K562 (cell line): Measurements from ENCODE around the gene BEST2. TPM values are rescaled to one million over a fixed set of nuclear protein-coding genes. Genes with fewer than 3 reads are reported as not detected.

ENCODE experiments used
- BCL6 ChIP-seq: fragments of 250-450 bp; sonication (Bioruptor Pico); IDR thresholded peaks from 2 replicates; pipeline ENCODE4 v1.4.0; 2020
- DLX4 ChIP-seq: fragments of 250-450 bp; sonication (Bioruptor Pico); IDR thresholded peaks from 2 replicates; pipeline ENCODE4 v1.6.1; 2021; ENCODE audit warnings: mild to moderate bottlenecking
- E2F6 ChIP-seq, 2 experiments: IDR thresholded peaks; 2 replicates each; pipeline ENCODE4 v1.6.1; 2011; ENCODE audit warnings: borderline replicate concordance in 1 of 2, control low read depth in 1 of 2, low read depth in 1 of 2, low read length in 1 of 2, mild to moderate bottlenecking in 1 of 2, mixed read lengths in 1 of 2, moderate library complexity in 1 of 2; ENCODE audit not compliant: insufficient read depth in 1 of 2, insufficient read length in 1 of 2, poor library complexity in 1 of 2, severe bottlenecking in 1 of 2; ENCODE audit errors: extremely low read depth in 1 of 2
- E4F1 ChIP-seq: fragments of 250-450 bp; sonication (Bioruptor Pico); IDR thresholded peaks from 2 replicates; pipeline ENCODE4 v1.5.0; 2021; ENCODE audit warnings: mild to moderate bottlenecking, borderline replicate concordance
- ELF2 ChIP-seq: fragments of 250-450 bp; sonication (Bioruptor Pico); IDR thresholded peaks from 2 replicates; pipeline ENCODE4 v1.5.0; 2021; ENCODE audit warnings: mild to moderate bottlenecking
- GATAD2A ChIP-seq: fragments of 450-650 bp; IDR thresholded peaks from 2 replicates; pipeline ENCODE4 v1.6.1; 2017
- MEF2D ChIP-seq: conservative IDR thresholded peaks from 2 replicates; pipeline ENCODE4 v1.6.1; 2016; ENCODE audit warnings: low read depth, missing genetic modification characterization, missing compliant biosample characterization
- MTA3 ChIP-seq: fragments of 450-650 bp; formaldehyde crosslinking; IDR thresholded peaks from 2 replicates; pipeline ENCODE4 v1.6.1; 2017; ENCODE audit warnings: mild to moderate bottlenecking, borderline replicate concordance
- NBN ChIP-seq: fragments of 450-650 bp; IDR thresholded peaks from 2 replicates; pipeline ENCODE4 v1.6.1; 2016; ENCODE audit warnings: low read depth, mild to moderate bottlenecking
- NFRKB ChIP-seq: fragments of 450-650 bp; IDR thresholded peaks from 2 replicates; pipeline ENCODE4 v1.6.1; 2016; ENCODE audit warnings: low read depth
- ZBTB5 ChIP-seq: fragments of 450-650 bp; IDR thresholded peaks from 2 replicates; pipeline ENCODE4 v1.6.1; 2017; ENCODE audit warnings: antibody characterized with exemption
- ZBTB8A ChIP-seq: fragments of 450-650 bp; IDR thresholded peaks from 2 replicates; pipeline ENCODE4 v1.6.1; 2018; ENCODE audit warnings: mild to moderate bottlenecking, moderate library complexity; ENCODE audit not compliant: partially characterized antibody
- ZEB2 ChIP-seq: fragments of 450-650 bp; IDR thresholded peaks from 2 replicates; pipeline ENCODE4 v1.6.1; 2016
- ZKSCAN8 ChIP-seq: fragments of 200-800 bp; sonication (Bioruptor generic); IDR thresholded peaks from 2 replicates; pipeline ENCODE4 v1.6.1; 2016; ENCODE audit warnings: missing genetic modification characterization, missing compliant biosample characterization
- ZNF277 ChIP-seq: fragments of 250-450 bp; sonication (Bioruptor Pico); IDR thresholded peaks from 2 replicates; pipeline ENCODE4 v1.8.0; 2022; ENCODE audit warnings: inconsistent platforms, mild to moderate bottlenecking, moderate library complexity, borderline replicate concordance
- ZNF311 ChIP-seq: fragments of 250-450 bp; sonication (Bioruptor Pico); IDR thresholded peaks from 2 replicates; pipeline ENCODE4 v1.4.0; 2020; ENCODE audit warnings: mild to moderate bottlenecking, moderate library complexity
- ZNF395 ChIP-seq: fragments of 200-800 bp; sonication (Bioruptor generic); IDR thresholded peaks from 2 replicates; pipeline ENCODE4 v1.6.1; 2017; ENCODE audit warnings: missing genetic modification characterization, missing compliant biosample characterization
- ZNF644 ChIP-seq: fragments of 200-800 bp; sonication (Bioruptor generic); IDR thresholded peaks from 2 replicates; pipeline ENCODE4 v1.6.1; 2016; ENCODE audit warnings: low read depth, missing genetic modification characterization, missing compliant biosample characterization
- polyA plus RNA-seq, 8 experiments: library from polyadenylated mRNA; depleted of rRNA in 4 of 8; stranded (reverse) in 5 of 8; unstranded in 3 of 8; fragments of >200 nt; fragmentation: Nextera tagmentation in 2 of 8; fragmentation: Illumina TruSeq in 1 of 8; extraction: Ambion mirVana in 2 of 8; extraction: Trizol in 1 of 8; gene quantifications; 2 replicates each; pipeline versions ENCODE4 v1.2.1 to v1.2.3, GENCODE V29; 2011 to 2014; ENCODE audit warnings: inconsistent platforms in 1 of 8, missing spikeins in 1 of 8
- total RNA-seq, 7 experiments: library from RNA; depleted of rRNA in 6 of 7; stranded (reverse); fragments of >200 nt in 6 of 7; fragmentation: Illumina TruSeq in 2 of 7; extraction: Trizol in 2 of 7; gene quantifications; 2 replicates each; pipeline versions ENCODE4 v1.2.1 to v1.2.3, GENCODE V29; 2011 to 2021; ENCODE audit warnings: low replicate concordance in 1 of 7

Gene BEST2
- total and polyA plus RNA-seq, 9 of the 15 experiments (the other 6 are each of a cell fraction or from before 2014, with no cell fraction given) = not detected

GRCh38 chr19:12778017-12778904, 26.7 kb downstream of the BEST2 start (continued):
- TF ChIP-seq E2F6 (IDR thresholded peaks at IDR 0.05; ENCODE audit: borderline replicate concordance in 1 of 2, extremely low read depth in 1 of 2, insufficient read depth in 1 of 2, insufficient read length in 1 of 2, low read depth in 1 of 2, low read length in 1 of 2, poor library complexity in 1 of 2, severe bottlenecking in 1 of 2) (no peak), NFRKB (peak; percentile 46), MTA3 (no peak), NBN (no peak), ZNF644 (tag) (0 out of 2 replicates have a peak, but pooled peaks have one; percentile 38), ZEB2 (no peak), ZNF311 (CRISPR knock-in tag) (no peak), ZBTB5 (no peak), BCL6 (CRISPR knock-in tag) (no peak), ZNF277 (CRISPR knock-in tag) (no peak), ZNF395 (CRISPR knock-in tag) (peak; percentile 78), MEF2D (tag) (no peak), GATAD2A (0 out of 2 replicates have a peak, but pooled peaks have one; percentile 32), ZKSCAN8 (CRISPR knock-in tag) (peak; percentile 52; the same call in 1 of the 2 replicates), ZBTB8A (no peak), ELF2 (CRISPR knock-in tag) (no peak), DLX4 (CRISPR knock-in tag) (no peak), E4F1 (CRISPR knock-in tag) (no peak)
